ENCODE measurements around the gene PROSER3. TPM values are rescaled to one million over a fixed set of nuclear protein-coding genes. Genes with fewer than 3 reads are reported as not detected.
"Not testable (repeated sequence)": the region's sequence is repeated elsewhere in the genome, so short reads cannot be mapped to it uniquely, and the experiment has no call there.

Gene PROSER3
- polyA plus RNA-seq, 3 donors = 1.8 to 14.7 (median 2.9) TPM

GRCh38 chr19:35722897-35723296 is 35.1 kb upstream of the PROSER3 start:
- peaks cover 56% of the 10 kb centered on the region for H4K20me1 ChIP-seq (ENCODE audit: insufficient read depth, low read length)
- Mint-ChIP-seq H3K27me3 (ENCODE audit: low read depth in 3 of 3) (peaks cover 0 to 2% (median 1%) of the 10 kb centered on the region in 3 donors), H3K27ac (peak overlapping the region in 1 of 7 donors; percentile 55), H3K4me3 (no peak overlapping the region), H3K4me1 (peaks cover 15% of the 10 kb centered on the region), H3K9me3 (no peaks in the 10 kb centered on the region), H3K36me3 (peaks cover 68 to 78% of the 10 kb centered on the region in 2 donors)
- H3K4me2 ChIP-seq (replicated peaks; ENCODE audit: extremely low read depth, low read length, poor library complexity, severe bottlenecking) = no peak overlapping the region
- no peaks in the 10 kb centered on the region for H3K27me3 ChIP-seq (ENCODE audit: control insufficient read depth in 2 of 2, insufficient read depth in 2 of 2, low read length in 2 of 2)
- DNase-seq = peak in 1 of 3 donors; percentile 3
- peaks cover 75 to 85% of the 10 kb centered on the region in 2 donors for H3K36me3 ChIP-seq (replicated peaks in 1 of 2; ENCODE audit: control insufficient read depth in 1 of 2, insufficient read depth in 2 of 2, low read length in 2 of 2)
- intact Hi-C loops (cut with micrococcal nuclease) = no loop called here
- no peak overlapping the region for H3K9ac ChIP-seq (ENCODE audit: insufficient read depth, low read length, poor library complexity, severe bottlenecking)
- H2AFZ ChIP-seq (ENCODE audit: insufficient read depth, low read depth, low read length, poor library complexity, severe bottlenecking) = no peak overlapping the region
- H3K27ac ChIP-seq (ENCODE audit: low read depth in 1 of 2, low read length in 2 of 2) = no peak overlapping the region
- TF ChIP-seq CTCF (IDR thresholded peaks at IDR 0.05) = no peak
- peaks cover 11 to 18% of the 10 kb centered on the region in 2 donors for H3K4me1 ChIP-seq (ENCODE audit: control insufficient read depth in 1 of 2, insufficient read depth in 2 of 2, low read length in 2 of 2)
- WGBS (ENCODE audit: insufficient coverage) = 100% methylated on average over 6 of the region's 16 CpGs
- no peak overlapping the region for H3K4me3 ChIP-seq (replicated peaks in 1 of 3; ENCODE audit: low read depth in 2 of 3, low read length in 3 of 3)
- peaks cover 33% of the 10 kb centered on the region for H3K79me2 ChIP-seq (ENCODE audit: insufficient read depth, low read length)
- H3K9me3 ChIP-seq (replicated peaks in 1 of 2; ENCODE audit: control insufficient read depth in 1 of 2, insufficient read depth in 1 of 2, low read length in 2 of 2) = no peaks in the 10 kb centered on the region

- peaks cover 82 to 93% of the 10 kb centered on the region in 2 donors for H3K36me3 ChIP-seq (replicated peaks in 1 of 2; ENCODE audit: control insufficient read depth in 1 of 2, insufficient read depth in 2 of 2, low read length in 2 of 2)
- intact Hi-C loops (cut with micrococcal nuclease) = no loop called here
- Mint-ChIP-seq H3K27ac (no peak overlapping the region), H3K9me3 (no peaks in the 10 kb centered on the region), H3K36me3 (peaks cover 75 to 86% of the 10 kb centered on the region in 2 donors), H3K4me3 (no peak overlapping the region), H3K27me3 (ENCODE audit: low read depth in 3 of 3) (peaks cover 0 to 2% (median 1%) of the 10 kb centered on the region in 3 donors), H3K4me1 (peaks cover 12% of the 10 kb centered on the region)
- no peak overlapping the region for H2AFZ ChIP-seq (ENCODE audit: insufficient read depth, low read depth, low read length, poor library complexity, severe bottlenecking)
- H3K27me3 ChIP-seq (ENCODE audit: control insufficient read depth in 2 of 2, insufficient read depth in 2 of 2, low read length in 2 of 2) = no peaks in the 10 kb centered on the region
- no peak overlapping the region for H3K9ac ChIP-seq (ENCODE audit: insufficient read depth, low read length, poor library complexity, severe bottlenecking)
- H3K79me2 ChIP-seq (ENCODE audit: insufficient read depth, low read length) = peaks cover 27% of the 10 kb centered on the region
- peaks cover 8 to 13% of the 10 kb centered on the region in 2 donors for H3K4me1 ChIP-seq (ENCODE audit: control insufficient read depth in 1 of 2, insufficient read depth in 2 of 2, low read length in 2 of 2)
- peaks cover 60% of the 10 kb centered on the region for H4K20me1 ChIP-seq (ENCODE audit: insufficient read depth, low read length)
- H3K4me3 ChIP-seq (replicated peaks in 1 of 3; ENCODE audit: low read depth in 2 of 3, low read length in 3 of 3) = no peak overlapping the region
- WGBS (ENCODE audit: insufficient coverage) = 100% methylated on average over 18 of the region's 24 CpGs
- no peak overlapping the region for H3K27ac ChIP-seq (ENCODE audit: low read depth in 1 of 2, low read length in 2 of 2)
- no peaks in the 10 kb centered on the region for H3K9me3 ChIP-seq (replicated peaks in 1 of 2; ENCODE audit: control insufficient read depth in 1 of 2, insufficient read depth in 1 of 2, low read length in 2 of 2)
- DNase-seq = no peak
- H3K4me2 ChIP-seq (replicated peaks; ENCODE audit: extremely low read depth, low read length, poor library complexity, severe bottlenecking) = no peak overlapping the region
- TF ChIP-seq CTCF (IDR thresholded peaks at IDR 0.05) = no peak
These were observed 34.3 kb upstream of the PROSER3 start for GRCh38 chr19:35723671-35724070.

GRCh38 chr19:35724132-35724531 is 33.8 kb upstream of the PROSER3 start:
- peaks cover 80 to 90% of the 10 kb centered on the region in 2 donors for H3K36me3 Mint-ChIP-seq
- H3K27me3 ChIP-seq (ENCODE audit: control insufficient read depth in 2 of 2, insufficient read depth in 2 of 2, low read length in 2 of 2); H3K4me1 Mint-ChIP-seq; H3K27me3 Mint-ChIP-seq (ENCODE audit: low read depth in 3 of 3); H3K4me1 ChIP-seq (ENCODE audit: control insufficient read depth in 1 of 2, insufficient read depth in 2 of 2, low read length in 2 of 2); H3K4me3 Mint-ChIP-seq; DNase-seq; H2AFZ ChIP-seq (ENCODE audit: insufficient read depth, low read depth, low read length, poor library complexity, severe bottlenecking); H3K9me3 Mint-ChIP-seq; H3K4me2 ChIP-seq (replicated peaks; ENCODE audit: extremely low read depth, low read length, poor library complexity, severe bottlenecking); H3K27ac Mint-ChIP-seq; H3K4me3 ChIP-seq (replicated peaks in 1 of 3; ENCODE audit: low read depth in 2 of 3, low read length in 3 of 3); H3K9ac ChIP-seq (ENCODE audit: insufficient read depth, low read length, poor library complexity, severe bottlenecking); intact Hi-C loops (cut with micrococcal nuclease); H3K9me3 ChIP-seq (replicated peaks in 1 of 2; ENCODE audit: control insufficient read depth in 1 of 2, insufficient read depth in 1 of 2, low read length in 2 of 2); H3K27ac ChIP-seq (ENCODE audit: low read depth in 1 of 2, low read length in 2 of 2): not testable (repeated sequence)
- Histone ChIP-seq H4K20me1 (ENCODE audit: insufficient read depth, low read length) (peaks cover 56% of the 10 kb centered on the region), H3K79me2 (ENCODE audit: insufficient read depth, low read length) (peaks cover 22% of the 10 kb centered on the region), H3K36me3 (replicated peaks in 1 of 2; ENCODE audit: control insufficient read depth in 1 of 2, insufficient read depth in 2 of 2, low read length in 2 of 2) (peaks cover 87 to 97% of the 10 kb centered on the region in 2 donors)
- WGBS (ENCODE audit: insufficient coverage) = 97% methylated on average over 7 of the region's 7 CpGs

All from CD14-positive monocyte (primary cell).